Tibial nerve (tissue), 4 donors: ENCODE measurements around the gene SNAI3.

ENCODE experiments used
- CTCF ChIP-seq, 5 experiments: fragments of 200-600 bp in 3 of 5; fragments of 450-650 bp in 2 of 5; sonication (generic) in 3 of 5; IDR thresholded peaks; one replicate each; pipeline ENCODE4 v1.5.1; 2016 to 2019; ENCODE audit warnings: antibody characterized with exemption in 5 of 5, mild to moderate bottlenecking in 3 of 5, moderate library complexity in 2 of 5
- EP300 ChIP-seq, 2 donors: sonication (generic); formaldehyde crosslinking; IDR thresholded peaks; one replicate each; pipeline ENCODE4 v1.6.1; 2017; ENCODE audit warnings: antibody characterized with exemption in 2 of 2, mild to moderate bottlenecking in 1 of 2
- POLR2A ChIP-seq, 2 donors: fragments of 450-650 bp; IDR thresholded peaks; one replicate each; pipeline ENCODE4 v1.6.1; 2017; ENCODE audit warnings: antibody characterized with exemption in 2 of 2, mild to moderate bottlenecking in 2 of 2, moderate library complexity in 2 of 2

- no peak for TF ChIP-seq CTCF (IDR thresholded peaks at IDR 0.05)
- TF ChIP-seq EP300 (IDR thresholded peaks at IDR 0.05): no peak
- TF ChIP-seq POLR2A (IDR thresholded peaks at IDR 0.05): no peak
These were observed 34.1 kb downstream of the SNAI3 start for GRCh38 chr16:88651989-88652761.
